ENCODE data around the gene TCERG1L. TPM values are rescaled to one million over a fixed set of nuclear protein-coding genes. Genes with fewer than 3 reads are reported as not detected.
"Not testable (repeated sequence)": the region's sequence is repeated elsewhere in the genome, so short reads cannot be mapped to it uniquely, and the experiment has no call there.

Gene TCERG1L
- total RNA-seq, 1 donor from 2014 or later = 0.08 TPM

DNA sequence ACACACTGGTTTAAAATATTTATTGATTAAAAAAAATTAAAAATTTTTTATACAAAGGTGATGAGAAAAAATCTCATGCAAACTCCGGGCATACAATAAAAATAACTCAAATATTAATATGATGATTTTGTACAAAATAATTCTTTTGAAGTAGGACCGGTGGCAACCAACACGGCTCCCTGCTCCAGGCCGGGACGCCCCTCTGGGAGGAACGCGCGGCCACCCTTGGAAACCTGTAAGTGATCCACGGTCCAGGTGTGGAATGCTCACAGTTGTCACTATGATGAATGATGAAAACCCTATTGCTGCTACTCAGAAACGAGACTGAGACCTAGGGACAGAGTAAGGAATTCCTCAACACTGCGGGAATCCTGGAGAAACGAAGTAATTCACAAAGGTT, 219.1 kb downstream of the TCERG1L start:
- DNase-seq (ENCODE audit: low spot score) = no peak

GRCh38 chr10:131091682-131092081, 219.8 kb downstream of the TCERG1L start:
- ATAC-seq = no peak
- no peak for DNase-seq (ENCODE audit: low spot score)

More for the DNA sequence above, 219.1 kb downstream of the TCERG1L start:
- ATAC-seq = no peak

DNA sequence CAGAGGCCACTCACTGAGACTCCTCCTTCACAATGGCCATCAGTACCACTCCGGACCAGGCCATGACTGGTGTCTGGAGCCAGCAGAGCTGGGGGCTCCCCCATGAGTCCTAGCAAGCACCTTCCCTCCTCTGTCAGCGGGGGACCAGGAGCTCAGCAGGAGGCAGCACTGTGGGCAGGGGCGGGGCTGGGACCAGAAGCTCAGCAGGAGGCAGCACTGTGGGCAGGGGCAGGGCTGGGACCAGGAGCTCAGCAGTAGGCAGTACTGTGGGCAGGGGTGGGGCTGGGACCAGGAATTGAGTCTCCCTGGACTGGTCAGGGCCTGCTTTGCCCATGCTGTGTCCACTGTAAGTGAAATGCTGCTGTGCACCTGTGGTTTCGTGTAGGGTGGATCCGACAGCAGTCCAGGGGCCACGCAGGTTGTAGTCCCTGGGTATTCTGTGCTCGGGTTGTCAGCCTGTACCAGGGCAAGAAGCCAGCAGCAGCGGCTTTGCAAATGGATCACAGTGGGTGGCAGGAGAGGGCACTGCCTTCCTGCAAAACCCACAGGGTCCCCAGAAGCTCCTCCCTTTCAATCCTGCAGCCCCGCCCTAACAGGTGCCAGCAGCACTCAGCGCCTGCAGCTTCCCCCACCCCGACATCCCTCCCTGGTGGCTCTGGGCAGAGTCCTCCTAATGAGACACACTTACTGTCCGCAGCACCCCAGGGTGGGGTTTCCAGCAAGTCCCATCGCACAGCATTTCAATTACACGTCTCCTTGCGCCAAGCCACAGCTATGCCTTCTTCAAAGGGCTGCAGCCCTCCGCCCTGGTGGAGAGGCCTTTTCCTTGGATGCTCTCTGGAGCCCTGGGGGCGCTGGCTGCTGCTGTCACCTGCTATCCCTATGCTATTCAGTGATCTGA, 220.5 kb downstream of the TCERG1L start:
- ATAC-seq (no peak), DNase-seq (ENCODE audit: low spot score) (no peak)

GRCh38 chr10:131089861-131090260, 221.7 kb downstream of the TCERG1L start:
- ATAC-seq (no peak), DNase-seq (ENCODE audit: low spot score) (no peak)

DNA sequence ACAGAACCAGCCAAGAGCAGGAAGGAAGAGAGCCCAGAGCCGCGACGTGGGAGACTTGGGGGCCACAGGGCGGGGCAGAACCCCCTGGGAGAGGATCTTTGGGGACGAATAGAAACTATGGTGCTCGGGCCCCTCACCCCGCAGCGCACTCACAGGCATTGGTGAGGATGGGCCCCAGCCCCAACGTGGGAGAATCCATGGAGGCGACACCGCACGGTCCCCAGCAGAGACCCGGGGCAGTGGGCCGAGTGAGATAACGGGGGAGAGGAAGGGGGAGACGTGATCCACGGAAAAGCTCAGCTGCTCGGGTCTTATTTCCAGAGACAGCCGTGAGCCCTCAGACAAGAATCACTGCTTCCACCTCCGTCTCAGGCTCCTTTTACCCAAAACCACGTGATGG, 222.4 kb downstream of the TCERG1L start:
- no peak for ATAC-seq
- no peak for DNase-seq (ENCODE audit: low spot score)

- ATAC-seq = no peak
- no peak for DNase-seq (ENCODE audit: low spot score)
Observed at GRCh38 chr10:131088619-131089018, 222.9 kb downstream of the TCERG1L start.

- no peak for DNase-seq (ENCODE audit: low spot score)
- ATAC-seq = no peak
Observed at GRCh38 chr10:131087464-131088215, 223.9 kb downstream of the TCERG1L start.

GRCh38 chr10:131086511-131086910, 225.0 kb downstream of the TCERG1L start:
- no peak for DNase-seq (ENCODE audit: low spot score)
- ATAC-seq = no peak

DNA sequence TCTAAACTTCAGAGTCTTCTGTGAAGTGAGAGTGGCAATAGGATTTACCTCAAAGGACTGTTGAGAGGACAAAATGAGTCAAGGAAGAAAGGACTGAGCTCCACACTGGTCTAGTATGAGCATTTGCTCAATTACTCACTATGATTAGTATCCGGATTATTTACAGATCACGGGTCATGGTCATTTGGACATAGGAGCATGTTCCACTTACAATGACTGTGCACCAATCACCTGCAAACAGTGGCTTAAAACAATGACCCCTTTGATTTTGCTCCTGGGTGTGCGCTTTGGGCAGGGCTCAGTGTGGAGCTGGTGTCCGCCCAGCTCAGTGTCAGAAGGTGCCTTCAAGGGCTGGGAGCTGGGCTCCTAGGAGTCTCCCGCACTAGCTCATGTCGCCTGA, 225.4 kb downstream of the TCERG1L start:
- no peak for ATAC-seq
- DNase-seq (ENCODE audit: low spot score) = no peak

DNA sequence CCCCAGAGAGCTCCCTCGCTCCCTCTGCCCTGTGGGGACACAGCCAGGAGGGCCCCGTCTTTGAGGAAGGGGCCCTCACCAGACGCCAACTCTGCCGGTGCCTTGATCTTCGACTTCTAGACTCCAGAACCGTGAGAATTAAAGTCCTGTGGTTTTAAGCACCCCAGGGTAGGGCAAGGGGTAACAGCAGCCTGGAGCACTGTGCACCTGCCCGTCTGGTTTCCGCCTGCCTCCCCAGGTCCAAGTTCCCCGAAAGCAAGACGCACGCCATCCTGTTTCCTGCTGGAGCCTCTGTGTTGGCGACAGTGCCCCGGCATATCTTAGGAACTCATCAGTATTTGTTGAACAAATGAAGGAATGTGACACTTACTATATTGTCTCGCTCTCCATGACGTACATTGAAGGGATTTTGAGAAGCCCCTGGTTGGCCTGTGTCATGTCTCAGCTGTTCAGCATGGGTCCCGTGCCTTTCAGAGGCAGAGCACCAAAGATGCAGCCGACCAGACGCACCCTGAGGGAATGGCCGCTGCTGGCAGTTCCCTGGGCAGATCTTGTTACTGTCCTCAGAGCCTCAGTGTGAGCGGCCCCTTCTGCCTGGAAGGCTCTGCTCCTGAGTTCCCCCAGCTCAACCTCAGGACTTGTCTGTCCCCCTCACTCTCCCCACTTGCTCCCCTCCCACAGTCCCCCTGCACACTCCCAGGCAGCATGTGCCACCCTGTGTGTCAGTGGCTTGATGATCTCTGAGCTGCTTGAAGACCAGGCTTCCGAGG, 226.2 kb downstream of the TCERG1L start:
- ATAC-seq (no peak), DNase-seq (ENCODE audit: low spot score) (no peak)

DNA sequence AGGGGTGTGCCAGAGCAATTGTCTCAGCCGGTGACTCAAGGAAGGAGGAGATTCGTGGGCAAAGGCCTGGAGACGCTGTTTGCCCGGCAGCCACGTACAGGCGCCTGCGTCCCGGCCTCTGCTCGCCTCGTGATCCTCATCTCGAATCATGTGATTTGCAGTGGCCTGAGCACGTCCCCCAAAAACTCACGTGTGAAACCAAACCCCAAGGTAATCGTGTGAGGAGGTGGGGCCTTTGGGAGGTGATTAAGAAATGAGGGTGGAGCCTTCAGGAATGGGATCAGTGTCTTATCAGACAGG, 226.8 kb downstream of the TCERG1L start:
- ATAC-seq (no peak), DNase-seq (ENCODE audit: low spot score) (no peak)

- ATAC-seq (no peak), DNase-seq (ENCODE audit: low spot score) (no peak)
Observed at GRCh38 chr10:131083915-131084790, 227.4 kb downstream of the TCERG1L start.

GRCh38 chr10:131082991-131083481, 228.5 kb downstream of the TCERG1L start:
- DNase-seq (ENCODE audit: low spot score) (no peak), ATAC-seq (no peak)

GRCh38 chr10:131082201-131082850, 229.2 kb downstream of the TCERG1L start:
- DNase-seq (ENCODE audit: low spot score) = no peak

GRCh38 chr10:131081786-131082185, 229.7 kb downstream of the TCERG1L start:
- DNase-seq (ENCODE audit: low spot score) = no peak
- ATAC-seq = no peak

More at GRCh38 chr10:131082201-131082850, 229.2 kb downstream of the TCERG1L start:
- no peak for ATAC-seq

- no peak for DNase-seq (ENCODE audit: low spot score)
- no peak for ATAC-seq
Observed at GRCh38 chr10:131081376-131081775, 230.1 kb downstream of the TCERG1L start.

DNA sequence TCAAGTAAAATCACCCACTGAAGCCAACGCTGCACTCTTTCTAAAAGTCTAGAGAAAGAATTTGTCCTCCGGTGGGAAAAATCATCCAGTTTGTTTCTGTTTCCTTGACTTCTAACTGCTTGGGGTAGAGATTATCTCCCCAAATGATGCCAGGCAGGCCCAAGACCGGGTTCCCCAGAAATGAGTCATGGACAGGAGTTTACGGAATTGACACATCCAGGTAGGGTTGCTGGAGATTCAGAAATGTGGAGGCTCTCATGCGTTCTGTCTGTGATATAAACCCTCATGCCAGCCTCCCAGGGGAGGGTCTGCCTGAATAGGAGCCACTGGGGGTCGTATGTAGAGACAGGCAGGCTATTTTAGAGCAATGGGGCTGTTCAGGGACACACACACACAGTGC, 230.9 kb downstream of the TCERG1L start:
- no peak for ATAC-seq
- no peak for DNase-seq (ENCODE audit: low spot score)

DNA sequence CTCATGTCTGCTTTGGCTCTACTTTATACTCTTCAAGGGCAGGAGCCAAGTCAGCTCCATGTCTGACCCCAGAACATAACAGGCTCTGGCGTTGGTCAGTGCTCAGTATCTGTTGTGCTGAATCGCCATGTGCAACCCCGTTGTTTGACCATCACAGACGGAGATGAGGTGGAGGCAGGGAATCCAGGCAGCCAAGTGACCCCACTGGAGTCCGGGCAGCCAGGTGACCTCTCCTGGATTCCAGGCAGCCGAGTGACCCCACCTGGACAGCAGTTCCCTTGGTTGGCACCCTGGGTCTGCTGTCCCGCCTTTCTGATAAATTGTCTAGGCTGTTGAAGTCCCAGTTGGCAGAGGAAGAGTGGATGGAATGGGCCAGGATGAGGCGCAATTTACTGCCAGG, 232.2 kb downstream of the TCERG1L start:
- ATAC-seq = no peak

DNA sequence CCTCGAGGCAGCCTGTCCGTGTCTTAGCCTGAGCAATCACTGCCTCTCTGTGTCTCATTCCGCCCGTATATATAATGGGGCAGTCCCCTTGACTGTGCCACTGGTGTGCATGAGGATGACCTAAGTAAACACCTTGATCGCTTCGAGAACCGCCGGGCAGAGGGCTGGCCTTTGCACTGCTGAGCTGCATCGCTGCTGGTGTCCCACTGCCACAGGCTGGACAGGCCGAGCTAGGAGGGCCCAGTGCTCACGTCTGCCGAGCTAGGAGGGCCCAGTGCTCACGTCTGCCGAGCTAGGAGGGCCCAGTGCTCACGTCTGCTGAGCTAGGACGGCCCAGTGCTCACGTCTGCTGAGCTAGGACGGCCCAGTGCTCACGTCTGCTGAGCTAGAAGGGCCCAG, 232.6 kb downstream of the TCERG1L start:
- peak; percentile 19 for DNase-seq (ENCODE audit: low spot score)
- not testable (repeated sequence) for ATAC-seq

More for the DNA sequence above, 232.2 kb downstream of the TCERG1L start:
- no peak for DNase-seq (ENCODE audit: low spot score)

Data from left lobe of liver (tissue), 2 donors.